ENCODE data around the gene PROKR2.

DNA sequence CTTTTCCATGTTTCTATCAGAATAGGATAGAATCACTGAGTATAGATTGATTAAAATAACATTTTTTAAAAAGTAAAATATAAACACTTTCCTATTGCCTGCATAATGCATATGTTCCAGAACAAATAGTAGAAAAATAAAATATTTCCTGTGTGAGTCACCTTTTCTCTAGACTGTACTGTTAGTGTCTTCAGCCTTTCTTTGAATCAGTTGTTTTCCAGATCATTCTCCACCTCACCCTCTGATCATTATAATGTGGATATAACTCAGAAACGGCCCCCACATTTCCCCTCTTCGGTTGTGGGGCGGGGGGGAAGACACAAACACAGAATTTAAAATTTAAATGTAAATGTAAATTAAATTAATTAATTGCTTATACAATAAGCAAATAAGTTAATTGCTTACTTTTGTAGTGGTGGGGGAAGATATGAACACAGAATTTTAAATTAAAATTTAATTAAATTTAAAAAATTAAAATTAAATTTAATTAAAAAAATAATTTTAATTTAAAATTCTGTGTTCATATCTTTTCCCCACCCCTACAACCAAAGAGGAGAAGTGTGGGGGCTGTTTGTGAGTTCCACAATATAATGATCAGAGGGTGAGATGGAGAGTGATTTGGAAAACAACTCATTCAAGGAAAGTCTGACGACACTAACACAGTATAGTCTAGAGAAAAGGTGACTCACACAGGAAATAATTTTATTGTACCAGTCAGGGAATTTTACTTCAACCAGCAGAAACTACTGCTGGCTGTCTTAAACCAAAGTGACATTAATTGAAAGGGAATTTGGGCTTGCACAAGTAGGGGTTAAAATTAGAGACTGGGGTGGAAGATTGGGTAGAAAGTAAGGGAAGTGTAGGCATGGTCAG lies 37.1 kb upstream of the PROKR2 start:
- TF ChIP-seq CTCF (optimal IDR thresholded peaks at IDR 0.05 in 1 of 3, IDR thresholded peaks at IDR 0.05 in 1 of 3, conservative IDR thresholded peaks at IDR 0.05 in 1 of 3; ENCODE audit: extremely low read depth in 1 of 3, insufficient read depth in 2 of 3, low read length in 3 of 3): no peak
- TF ChIP-seq EZH2 (IDR thresholded peaks at IDR 0.05; ENCODE audit: low read length): no peak
